Calu3 (cell line): ENCODE data around the gene SRSF7. TPM values are rescaled to one million over a fixed set of nuclear protein-coding genes. Genes with fewer than 3 reads are reported as not detected.
A peak's percentile ranks its signal among the peaks of the same experiment; 100 is the strongest.

Experiments
- BruUV-seq: library from RNA; stranded (reverse); fragments of 400-500 nt; replicated peaks from 2 replicates; lab custom pipeline; 2021; lab: Mats Ljungman, UMichigan
- CTCF ChIA-PET: fragments of 300-600 bp; sonication (Branson Sonifier 250); formaldehyde crosslinking; loops from one replicate; lab custom pipeline; 2022; ENCODE audit warnings: antibody characterized with exemption; lab: Charles Lee
- DNase-seq: peaks from one replicate; pipeline ENCODE4 v3.0.0; 2022
- H3K27ac Mint-ChIP-seq: one replicate; pipeline ENCODE4 v1.8.0; 2022; ENCODE audit warnings: mixed read lengths; ENCODE audit not compliant: unreplicated experiment
- H3K27me3 Mint-ChIP-seq: one replicate; pipeline ENCODE4 v1.8.0; 2022; ENCODE audit warnings: mixed read lengths; ENCODE audit not compliant: unreplicated experiment
- H3K36me3 Mint-ChIP-seq: one replicate; pipeline ENCODE4 v1.8.0; 2022; ENCODE audit warnings: mild to moderate bottlenecking, moderate library complexity, mixed read lengths; ENCODE audit not compliant: insufficient read depth, unreplicated experiment
- H3K4me1 Mint-ChIP-seq: one replicate; pipeline ENCODE4 v1.8.0; 2022; ENCODE audit warnings: mild to moderate bottlenecking, low read depth, mixed read lengths; ENCODE audit not compliant: unreplicated experiment
- H3K4me3 Mint-ChIP-seq: one replicate; pipeline ENCODE4 v1.8.0; 2022; ENCODE audit warnings: mild to moderate bottlenecking, low read depth, moderate library complexity, mixed read lengths; ENCODE audit not compliant: unreplicated experiment
- H3K9me3 Mint-ChIP-seq: one replicate; pipeline ENCODE4 v1.8.0; 2022; ENCODE audit warnings: low read depth, mixed read lengths; ENCODE audit not compliant: unreplicated experiment
- intact Hi-C: fragments of 100-400 bp; cut with micrococcal nuclease; formaldehyde crosslinking; loops from one replicate; pipeline ENCODE4 v1.10.0; 2022; ENCODE audit not compliant: unreplicated experiment
- total RNA-seq: library from RNA; stranded (reverse); gene quantifications from 2 replicates; pipeline ENCODE4 v1.2.3, GENCODE V29; 2022
- TF ChIP-seq, protein P1 (sequence below): fragments of 200-600 bp; IDR thresholded peaks from one replicate; pipeline ENCODE4 v1.8.0; 2022; ENCODE audit warnings: antibody characterized with exemption; ENCODE audit not compliant: unreplicated experiment

The SRSF7 gene
- total RNA-seq, 1 experiment from 2014 or later = 203 TPM

DNA sequence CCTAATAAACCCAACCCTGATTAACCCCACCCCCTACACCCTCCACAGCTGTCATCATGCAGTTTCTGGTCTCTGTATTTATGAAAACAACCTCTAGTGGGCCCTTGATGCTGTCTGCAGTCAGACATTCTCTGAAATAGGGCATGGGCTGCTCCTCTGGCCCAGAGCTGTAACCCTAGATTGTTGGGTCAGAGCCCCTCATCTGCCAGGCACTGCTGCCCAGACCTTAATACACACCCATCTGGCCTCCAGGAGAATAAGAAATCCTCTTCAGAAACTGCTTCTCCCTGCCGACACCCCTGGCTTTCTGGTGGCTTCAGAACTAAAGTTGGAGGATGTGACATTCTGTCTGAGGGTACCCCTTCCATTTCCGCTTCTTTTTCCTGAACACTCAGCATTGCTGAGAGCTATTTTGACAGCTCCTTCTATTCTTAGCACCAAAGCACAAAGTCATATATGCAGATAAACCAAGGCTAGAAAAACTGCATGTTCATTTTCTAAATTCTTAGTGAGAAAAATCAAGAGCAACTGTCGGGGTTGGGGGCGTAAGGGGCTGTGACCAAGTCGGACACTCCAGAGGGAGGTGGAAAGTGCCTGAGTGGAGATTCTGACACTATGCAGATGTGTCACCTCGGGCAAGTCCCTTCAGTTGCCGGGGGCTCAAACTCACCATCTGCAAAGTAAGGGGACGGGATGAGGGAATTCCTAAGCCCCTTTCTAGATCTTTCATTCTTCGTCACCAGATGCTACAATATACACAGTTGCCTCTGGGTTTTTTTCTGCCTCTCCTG lies 28.7 kb downstream of the SRSF7 start:
- Mint-ChIP-seq H3K4me3 (no peak overlapping the region), H3K4me1 (peaks cover 18% of the 10 kb centered on the region), H3K9me3 (no peaks in the 10 kb centered on the region), H3K27me3 (no peaks in the 10 kb centered on the region), H3K27ac (no peak overlapping the region), H3K36me3 (no peaks in the 10 kb centered on the region)
- BruUV-seq = no TSS peak
- intact Hi-C loops = no loop called here
- TF ChIP-seq, protein P1, sequence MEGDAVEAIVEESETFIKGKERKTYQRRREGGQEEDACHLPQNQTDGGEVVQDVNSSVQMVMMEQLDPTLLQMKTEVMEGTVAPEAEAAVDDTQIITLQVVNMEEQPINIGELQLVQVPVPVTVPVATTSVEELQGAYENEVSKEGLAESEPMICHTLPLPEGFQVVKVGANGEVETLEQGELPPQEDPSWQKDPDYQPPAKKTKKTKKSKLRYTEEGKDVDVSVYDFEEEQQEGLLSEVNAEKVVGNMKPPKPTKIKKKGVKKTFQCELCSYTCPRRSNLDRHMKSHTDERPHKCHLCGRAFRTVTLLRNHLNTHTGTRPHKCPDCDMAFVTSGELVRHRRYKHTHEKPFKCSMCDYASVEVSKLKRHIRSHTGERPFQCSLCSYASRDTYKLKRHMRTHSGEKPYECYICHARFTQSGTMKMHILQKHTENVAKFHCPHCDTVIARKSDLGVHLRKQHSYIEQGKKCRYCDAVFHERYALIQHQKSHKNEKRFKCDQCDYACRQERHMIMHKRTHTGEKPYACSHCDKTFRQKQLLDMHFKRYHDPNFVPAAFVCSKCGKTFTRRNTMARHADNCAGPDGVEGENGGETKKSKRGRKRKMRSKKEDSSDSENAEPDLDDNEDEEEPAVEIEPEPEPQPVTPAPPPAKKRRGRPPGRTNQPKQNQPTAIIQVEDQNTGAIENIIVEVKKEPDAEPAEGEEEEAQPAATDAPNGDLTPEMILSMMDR = no peak
- DNase-seq = no peak
- CTCF ChIA-PET = no interaction called here

DNA sequence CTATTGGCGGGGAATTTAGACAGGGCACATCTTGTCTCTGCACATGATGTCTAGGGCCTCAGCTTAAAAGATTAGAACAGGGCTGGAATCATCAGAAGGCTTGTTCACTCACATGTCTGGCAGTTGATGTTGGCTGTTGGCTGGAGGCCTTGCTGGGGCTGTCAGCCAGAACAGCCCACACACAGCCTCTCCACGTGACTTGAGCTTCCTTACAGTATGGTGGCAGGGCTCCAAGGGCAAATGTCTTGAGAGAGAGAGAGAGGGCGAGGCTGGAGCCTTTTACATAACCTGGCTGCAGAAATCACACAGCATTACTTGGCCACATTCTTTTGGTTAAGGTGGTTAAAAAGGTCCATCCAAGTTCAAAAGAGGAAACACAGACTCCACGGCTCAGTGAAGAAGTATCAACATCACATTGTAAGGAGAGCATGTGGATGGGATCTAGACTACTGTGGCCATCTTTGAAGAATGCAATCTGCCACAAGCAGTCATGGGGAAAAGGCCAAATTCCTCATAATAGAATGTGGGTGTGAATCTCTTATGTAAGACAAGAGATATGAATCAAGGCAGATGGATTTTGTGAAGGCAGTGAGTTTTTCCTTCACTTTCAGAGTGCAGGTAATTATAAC lies 30.4 kb downstream of the SRSF7 start:
- intact Hi-C loops = no loop called here
- Mint-ChIP-seq H3K4me1 (peaks cover 18% of the 10 kb centered on the region), H3K27me3 (no peaks in the 10 kb centered on the region), H3K36me3 (no peaks in the 10 kb centered on the region), H3K27ac (peak overlapping the region; percentile 57), H3K4me3 (peak overlapping the region; percentile 7), H3K9me3 (no peaks in the 10 kb centered on the region)
- BruUV-seq = no TSS peak
- peak; percentile 64 for DNase-seq
- CTCF ChIA-PET = interaction anchor here (0.5 to 1.1 kb wide), 4 partner anchors 30 to 209 kb away, joined by 3 to 4 read pairs (median 4); no protein-coding TSS in a partner anchor
- TF ChIP-seq, protein P1 = no peak

DNA sequence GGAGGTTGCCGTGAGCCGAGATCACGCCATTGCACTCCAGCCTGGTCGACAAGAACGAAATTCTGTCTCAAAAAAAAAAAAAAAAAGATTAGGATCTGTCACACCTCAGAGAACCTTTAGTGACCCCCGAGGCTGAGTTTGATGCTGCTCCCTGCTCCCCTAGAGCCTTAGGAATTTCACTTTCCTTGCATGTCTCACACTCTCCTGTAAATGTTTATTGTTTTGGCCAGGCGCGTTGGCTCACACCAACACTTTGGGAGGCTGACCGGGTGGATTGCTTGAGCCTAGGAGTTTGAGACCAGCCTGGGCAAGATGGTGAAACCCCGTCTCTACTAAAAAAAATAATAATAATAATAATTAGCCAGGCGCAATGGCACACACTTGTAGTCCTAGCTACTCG lies 31.5 kb downstream of the SRSF7 start:
- TF ChIP-seq, protein P1 = no peak
- no peak overlapping the region for H3K4me3 Mint-ChIP-seq
- H3K9me3 Mint-ChIP-seq = no peaks in the 10 kb centered on the region
- CTCF ChIA-PET = interaction anchor here (0.7 kb wide), 1 partner anchor 20 kb away, joined by 5 read pairs; no protein-coding TSS in a partner anchor
- H3K27ac Mint-ChIP-seq = no peak overlapping the region
- H3K4me1 Mint-ChIP-seq = peaks cover 18% of the 10 kb centered on the region
- intact Hi-C loops = no loop called here
- DNase-seq = no peak
- H3K36me3 Mint-ChIP-seq = no peaks in the 10 kb centered on the region
- BruUV-seq = no TSS peak
- no peaks in the 10 kb centered on the region for H3K27me3 Mint-ChIP-seq

DNA sequence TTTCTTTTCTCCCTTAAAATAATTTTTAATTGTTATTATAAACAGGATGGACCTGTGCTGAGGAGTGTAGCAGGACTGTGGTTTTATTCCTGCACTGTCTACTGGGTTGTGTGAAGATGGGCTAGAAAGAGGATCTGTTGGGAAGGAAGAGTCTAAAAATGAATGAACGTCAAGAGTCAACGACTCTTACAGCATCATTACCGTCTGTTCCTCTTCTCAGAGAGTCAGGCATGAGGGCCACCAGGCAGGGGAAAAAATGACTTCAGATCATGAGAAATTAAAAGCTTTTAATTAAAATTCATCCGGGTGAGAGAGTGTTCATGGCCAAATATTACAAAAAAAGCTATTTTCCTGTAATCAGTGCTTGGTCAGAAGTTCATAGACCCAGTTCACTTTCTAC lies 32.6 kb downstream of the SRSF7 start:
- no peaks in the 10 kb centered on the region for H3K27me3 Mint-ChIP-seq
- CTCF ChIA-PET = no interaction called here
- DNase-seq = no peak
- BruUV-seq = no TSS peak
- TF ChIP-seq, protein P1 = no peak
- H3K36me3 Mint-ChIP-seq = no peaks in the 10 kb centered on the region
- H3K4me3 Mint-ChIP-seq = no peak overlapping the region
- no peaks in the 10 kb centered on the region for H3K9me3 Mint-ChIP-seq
- intact Hi-C loops = no loop called here
- peaks cover 18% of the 10 kb centered on the region for H3K4me1 Mint-ChIP-seq
- H3K27ac Mint-ChIP-seq = no peak overlapping the region
